Measurements from ENCODE around the gene KCTD12.

GRCh38 chr13:76830805-76831204, 55.4 kb downstream of the KCTD12 start:
- TF ChIP-seq POLR2A (IDR thresholded peaks at IDR 0.05; ENCODE audit: low read depth, low read length) (no peak), POLR2AphosphoS5 (IDR thresholded peaks at IDR 0.05; ENCODE audit: low read depth, low read length) (no peak), SPI1 (IDR thresholded peaks at IDR 0.05; ENCODE audit: low read depth, low read length) (no peak)
